ENCODE data around the gene CKB.

The CKB gene
- 1.8 to 30.1 (median 4.1) reads per million in 3 experiments for total RNA-seq

GRCh38 chr14:103522649-103523574 lies at the start of gene CKB:
Gene CKB, minus strand, starts transcription at chr14:103522830. Its CDS starts 337 bp downstream, at chr14:103522493.
- no peak for DNase-seq

GRCh38 chr14:103569408-103569807 lies 46.8 kb upstream of the CKB start:
- DNase-seq = no peak

GRCh38 chr14:103568952-103569351 lies 46.3 kb upstream of the CKB start:
- DNase-seq = no peak

- DNase-seq = no peak
These were observed 41.3 kb upstream of the CKB start for GRCh38 chr14:103563844-103564505.

GRCh38 chr14:103563226-103563620 lies 40.6 kb upstream of the CKB start:
- no peak for DNase-seq

GRCh38 chr14:103562429-103563225 lies 40.0 kb upstream of the CKB start, which contains the start of the genes BAG5 and COA8:
Gene BAG5, minus strand, starts transcription at chr14:103562657. Its CDS starts 1,493 bp downstream, at chr14:103561164.
Gene COA8, plus strand, starts transcription at chr14:103562960. Its CDS starts 42 bp downstream, at chr14:103563002.
- peak; percentile 86 for DNase-seq

GRCh38 chr14:103562179-103562428 lies 39.5 kb upstream of the CKB start:
- DNase-seq = no peak

GRCh38 chr14:103561381-103562178 lies 39.0 kb upstream of the CKB start:
- peak; percentile 30 for DNase-seq

- no peak for DNase-seq
These were observed 38.1 kb upstream of the CKB start for GRCh38 chr14:103560691-103561090.

GRCh38 chr14:103559766-103560165 lies 37.1 kb upstream of the CKB start:
- no peak for DNase-seq

GRCh38 chr14:103558071-103558882 lies 35.6 kb upstream of the CKB start:
- no peak for DNase-seq

GRCh38 chr14:103556946-103557758 lies 34.5 kb upstream of the CKB start:
- no peak for DNase-seq

GRCh38 chr14:103555559-103556337 lies 33.1 kb upstream of the CKB start:
- no peak for DNase-seq

- no peak for DNase-seq
These were observed 30.2 kb upstream of the CKB start for GRCh38 chr14:103552846-103553210.

GRCh38 chr14:103552011-103552845 lies 29.6 kb upstream of the CKB start:
- DNase-seq = no peak

GRCh38 chr14:103551338-103551762 lies 28.7 kb upstream of the CKB start:
- no peak for DNase-seq

GRCh38 chr14:103550451-103551337 lies 28.1 kb upstream of the CKB start:
- no peak for DNase-seq
